GM12878 (cell line): ENCODE measurements around the gene SPINT4. TPM values are rescaled to one million over a fixed set of nuclear protein-coding genes. Genes with fewer than 3 reads are reported as not detected.

Experiments
- ATAC-seq: fragments of 200-7000 bp; cut with Tn5 transposase; 3 replicates; pipeline ENCODE4 v1.9.1; 2020; ENCODE audit warnings: mild to moderate bottlenecking, moderate library complexity
- BruUV-seq: library from RNA; stranded (reverse); fragments of 400-500 nt; replicated peaks from 2 replicates; lab custom pipeline; 2021; lab: Mats Ljungman, UMichigan
- CTCF ChIA-PET: fragments of 300-600 bp; sonication (Branson Sonifier 250); formaldehyde crosslinking; extraction: SDS; loops from one replicate; lab custom pipeline; 2021; ENCODE audit warnings: inconsistent platforms; lab: Yijun Ruan, JAX
- POLR2A ChIA-PET: fragments of 350-600 bp; formaldehyde crosslinking; extraction: SDS; loops from one replicate; lab custom pipeline; 2021; ENCODE audit warnings: inconsistent platforms; lab: Charles Lee
- RAD21 ChIA-PET: fragments of 300-600 bp; sonication (Branson Sonifier 250); formaldehyde crosslinking; loops from one replicate; lab custom pipeline; 2023; ENCODE audit warnings: antibody characterized with exemption; ENCODE audit not compliant: unreplicated experiment; lab: Charles Lee
- SMC1A ChIA-PET: fragments of 300-600 bp; sonication (Branson Sonifier 250); formaldehyde crosslinking; loops from one replicate; lab custom pipeline; 2023; ENCODE audit not compliant: unreplicated experiment, uncharacterized antibody; lab: Charles Lee
- DNase-seq: peaks from one replicate; pipeline ENCODE4 v3.0.0-alpha.2; 2011; ENCODE audit warnings: low read depth, low spot score
- FAIRE-seq: peaks from 3 replicates; lab custom pipeline; 2011; peaks lifted over from hg19 to GRCh38; lab: Jason Lieb, UNC
- H2AFZ ChIP-seq: 2 replicates; pipeline ENCODE4 v1.6.0; 2011; ENCODE audit warnings: low read depth, low read length, control low read depth; ENCODE audit not compliant: control insufficient read depth
- H3K27ac ChIP-seq: 2 replicates; pipeline ENCODE4 v1.5.1; 2011; ENCODE audit warnings: control low read depth; ENCODE audit not compliant: control insufficient read depth, insufficient read depth
- H3K27me3 ChIP-seq, 2 experiments: replicated peaks in 1 of 2; 2 replicates each; pipeline versions ENCODE4 v1.6.0 to v1.6.1; 2011; ENCODE audit warnings: low read length in 1 of 2; ENCODE audit not compliant: control insufficient read depth in 2 of 2, insufficient read depth in 2 of 2
- H3K36me3 ChIP-seq, 2 experiments: 2 replicates each; pipeline ENCODE4 v1.5.1; 2011; ENCODE audit warnings: low read length in 1 of 2; ENCODE audit not compliant: control insufficient read depth in 2 of 2, insufficient read depth in 2 of 2
- H3K4me1 ChIP-seq: 2 replicates; pipeline ENCODE4 v1.6.1; 2011; ENCODE audit warnings: mild to moderate bottlenecking, low read length, moderate library complexity, mixed read lengths; ENCODE audit not compliant: control insufficient read depth, insufficient read depth
- H3K4me2 ChIP-seq: 2 replicates; pipeline ENCODE4 v1.6.0; 2011; ENCODE audit warnings: control low read depth; ENCODE audit not compliant: control insufficient read depth, insufficient read depth
- H3K4me3 ChIP-seq: fragments of 200-600 bp; sonication (generic); 2 replicates; pipeline ENCODE4 v1.5.1; 2016
- H3K79me2 ChIP-seq: 2 replicates; pipeline ENCODE4 v1.6.0; 2011; ENCODE audit warnings: low read length; ENCODE audit not compliant: control insufficient read depth, insufficient read depth
- H3K9ac ChIP-seq: 2 replicates; pipeline ENCODE4 v1.8.0; 2011; ENCODE audit warnings: low read length, control low read depth, mixed read lengths; ENCODE audit not compliant: control insufficient read depth, insufficient read depth
- H3K9me3 ChIP-seq: replicated peaks from 3 replicates; pipeline ENCODE4 v1.5.1; 2011; ENCODE audit warnings: mild to moderate bottlenecking, low read length; ENCODE audit not compliant: control insufficient read depth, insufficient read depth
- H4K20me1 ChIP-seq: 2 replicates; pipeline ENCODE4 v1.6.0; 2011; ENCODE audit not compliant: control insufficient read depth, insufficient read depth
- BHLHE40 ChIP-seq, 2 experiments: fragments of 450-650 bp in 1 of 2; IDR thresholded peaks; 2 replicates each; pipeline ENCODE4 v1.6.1; 2011 to 2017; ENCODE audit warnings: low read depth in 2 of 2, borderline replicate concordance in 1 of 2, improper control_type of control experiment in 1 of 2, low read length in 1 of 2, mild to moderate bottlenecking in 1 of 2
- GABPA ChIP-seq: IDR thresholded peaks from 2 replicates; pipeline ENCODE4 v1.6.1; 2014; ENCODE audit warnings: antibody characterized with exemption, low read depth, mild to moderate bottlenecking, inconsistent platforms
- HCFC1 ChIP-seq: fragments of 150-350 bp; IDR thresholded peaks from 2 replicates; pipeline ENCODE4 v1.6.1; 2014; ENCODE audit warnings: low read length
- KLF5 ChIP-seq: fragments of 450-650 bp; IDR thresholded peaks from 2 replicates; pipeline ENCODE4 v1.6.1; 2014; ENCODE audit warnings: mild to moderate bottlenecking; ENCODE audit not compliant: partially characterized antibody
- MEF2A ChIP-seq: IDR thresholded peaks from 2 replicates; pipeline ENCODE4 v1.6.1; 2011; ENCODE audit warnings: low read depth, mild to moderate bottlenecking, low read length, moderate library complexity; ENCODE audit not compliant: insufficient read depth
- MXI1 ChIP-seq: fragments of 150-350 bp; IDR thresholded peaks from 2 replicates; pipeline ENCODE4 v1.6.1; 2011; ENCODE audit warnings: low read depth, mild to moderate bottlenecking, inconsistent platforms, low read length, improper control_type of control experiment
- RB1 ChIP-seq: fragments of 450-650 bp; formaldehyde crosslinking; IDR thresholded peaks from 2 replicates; pipeline ENCODE4 v1.6.1; 2017; ENCODE audit warnings: mild to moderate bottlenecking, borderline replicate concordance
- SMAD1 ChIP-seq: fragments of 450-650 bp; IDR thresholded peaks from 2 replicates; pipeline ENCODE4 v1.6.1; 2018; ENCODE audit warnings: mild to moderate bottlenecking, low read depth; ENCODE audit not compliant: partially characterized antibody
- SREBF1 ChIP-seq: IDR thresholded peaks from 2 replicates; pipeline ENCODE4 v1.6.1; 2012; ENCODE audit warnings: mild to moderate bottlenecking, low read length
- TCF7 ChIP-seq: IDR thresholded peaks from 2 replicates; pipeline ENCODE4 v1.6.1; 2014; ENCODE audit warnings: antibody characterized with exemption, borderline replicate concordance
- USF1 ChIP-seq: IDR thresholded peaks from 2 replicates; pipeline ENCODE4 v1.6.1; 2011; ENCODE audit warnings: borderline replicate concordance, low read depth, mild to moderate bottlenecking, moderate library complexity, mixed read lengths, low read length; ENCODE audit not compliant: insufficient read depth; ENCODE audit errors: extremely low read length
- ZZZ3 ChIP-seq: IDR thresholded peaks from 2 replicates; pipeline ENCODE4 v1.6.1; 2011; ENCODE audit warnings: low read depth; ENCODE audit not compliant: control insufficient read depth, insufficient read length
- WGBS: methylation state at CpG from one replicate; pipeline ENCODE4 v1.1.6; 2016; ENCODE audit warnings: low lambda C conversion rate; ENCODE audit not compliant: insufficient replicate concordance, insufficient coverage; ENCODE audit errors: missing lambda C conversion rate; 5-methylcytosine and 5-hydroxymethylcytosine counted together
- in situ Hi-C: fragments of 300-500 bp; cut with MboI; formaldehyde crosslinking; loops from 9 replicates; pipeline ENCODE4 v1.14.3; 2018; ENCODE audit warnings: mixed read lengths
- intact Hi-C: fragments of 100-400 bp; cut with micrococcal nuclease; formaldehyde crosslinking; loops from one replicate; pipeline ENCODE4 v1.14.2; 2022; ENCODE audit not compliant: unreplicated experiment
- polyA plus RNA-seq, 11 experiments: library from polyadenylated mRNA; depleted of rRNA in 4 of 11; unstranded in 6 of 11; stranded (reverse) in 5 of 11; fragments of >200 nt; fragmentation: Nextera tagmentation in 4 of 11; fragmentation: Illumina TruSeq in 1 of 11; extraction: Ambion mirVana in 4 of 11; extraction: Trizol in 1 of 11; gene quantifications; 1 replicate in 1 of 11; 2 replicates in 10 of 11; pipeline versions ENCODE4 v1.2.1 to v1.2.3, GENCODE V29; 2011 to 2016; ENCODE audit warnings: inconsistent platforms in 2 of 11, missing spikeins in 2 of 11, low read depth in 1 of 11
- total RNA-seq, 4 experiments: library from RNA; depleted of rRNA in 3 of 4; stranded (reverse); fragments of >200 nt in 3 of 4; fragmentation: Illumina TruSeq in 1 of 4; extraction: Trizol in 1 of 4; gene quantifications; 2 replicates each; pipeline versions ENCODE4 v1.2.1 to v1.2.3, GENCODE V29; 2013 to 2021

SPINT4 gene
- total and polyA plus RNA-seq, 10 of the 15 experiments (the other 5 are each of a cell fraction or from before 2014, with no cell fraction given), result not detected

GRCh38 chr20:45727044-45727443 lies 4.9 kb downstream of the SPINT4 start:
- no peak for DNase-seq
- no peak overlapping the region for H3K4me2 ChIP-seq
- POLR2A ChIA-PET, result no interaction called here
- SMC1A ChIA-PET, result no interaction called here
- 0 out of 4 replicates have a peak, but pooled peaks cover 0 to 2% of the 10 kb centered on the region in 2 experiments for H3K27me3 ChIP-seq
- no peak overlapping the region for H3K9ac ChIP-seq
- CTCF ChIA-PET, result no interaction called here
- FAIRE-seq, result no peak
- in situ Hi-C loops (no loop called here), intact Hi-C loops (no loop called here)
- RAD21 ChIA-PET, result no interaction called here
- 0% methylated on average over 2 of the region's 2 CpGs for WGBS
- no peaks in the 10 kb centered on the region; the same call in 2 of the 3 replicates for H3K9me3 ChIP-seq
- no TSS peak for BruUV-seq
- H3K4me3 ChIP-seq, result no peak overlapping the region
- H3K4me1 ChIP-seq, result no peaks in the 10 kb centered on the region
- no peak overlapping the region for H2AFZ ChIP-seq
- no peaks in the 10 kb centered on the region for H4K20me1 ChIP-seq
- ATAC-seq, result no peak
- no peak overlapping the region for H3K27ac ChIP-seq
- H3K36me3 ChIP-seq, result no peaks in the 10 kb centered on the region
- TF ChIP-seq SREBF1 (no peak), MXI1 (no peak), SMAD1 (no peak), GABPA (no peak), TCF7 (no peak), BHLHE40 (IDR thresholded peaks at IDR 0.05; ENCODE audit: borderline replicate concordance in 1 of 2, low read depth in 2 of 2, low read length in 1 of 2) (no peak), RB1 (no peak), ZZZ3 (no peak), USF1 (no peak), HCFC1 (no peak), MEF2A (no peak), KLF5 (no peak)
- TF ChIP-seq, all 136 proteins: peak for 0
- H3K79me2 ChIP-seq, result no peaks in the 10 kb centered on the region
